ENCODE data around the gene C3orf70.
"Not testable (repeated sequence)": the region's sequence is repeated elsewhere in the genome, so short reads cannot be mapped to it uniquely, and the experiment has no call there.

C3orf70 gene

GRCh38 chr3:185112186-185112585, 40.7 kb downstream of the C3orf70 start:
- no peak for TF ChIP-seq CTCF (IDR thresholded peaks at IDR 0.05; ENCODE audit: insufficient read depth, low read length, poor library complexity, severe bottlenecking)
- Histone ChIP-seq H3K36me3 (ENCODE audit: control insufficient read depth, insufficient read depth, low read length) (no peaks in the 10 kb centered on the region), H3K4me3 (replicated peaks; ENCODE audit: low read depth, low read length) (no peak overlapping the region), H3K27me3 (replicated peaks; ENCODE audit: control insufficient read depth, insufficient read depth, low read length) (no peaks in the 10 kb centered on the region)
- no peak for DNase-seq (ENCODE audit: extremely low read depth, insufficient read length)

- not testable (repeated sequence) for H3K4me3 ChIP-seq (replicated peaks; ENCODE audit: low read depth, low read length); DNase-seq (ENCODE audit: extremely low read depth, insufficient read length); H3K27me3 ChIP-seq (replicated peaks; ENCODE audit: control insufficient read depth, insufficient read depth, low read length); H3K36me3 ChIP-seq (ENCODE audit: control insufficient read depth, insufficient read depth, low read length)
These were observed 43.8 kb downstream of the C3orf70 start for GRCh38 chr3:185109012-185109411.

GRCh38 chr3:185106256-185106890, 46.5 kb downstream of the C3orf70 start:
- H3K36me3 ChIP-seq (ENCODE audit: control insufficient read depth, insufficient read depth, low read length); DNase-seq (ENCODE audit: extremely low read depth, insufficient read length); H3K27me3 ChIP-seq (replicated peaks; ENCODE audit: control insufficient read depth, insufficient read depth, low read length): not testable (repeated sequence)

GRCh38 chr3:185103359-185104127, 49.3 kb downstream of the C3orf70 start:
- DNase-seq (ENCODE audit: extremely low read depth, insufficient read length): no peak
- no peak for TF ChIP-seq CTCF (IDR thresholded peaks at IDR 0.05; ENCODE audit: insufficient read depth, low read length, poor library complexity, severe bottlenecking)
- Histone ChIP-seq H3K36me3 (ENCODE audit: control insufficient read depth, insufficient read depth, low read length) (no peaks in the 10 kb centered on the region), H3K27me3 (replicated peaks; ENCODE audit: control insufficient read depth, insufficient read depth, low read length) (no peaks in the 10 kb centered on the region), H3K4me3 (replicated peaks; ENCODE audit: low read depth, low read length) (no peak overlapping the region)

More at GRCh38 chr3:185106256-185106890, 46.5 kb downstream of the C3orf70 start:
- not testable (repeated sequence) for H3K4me3 ChIP-seq (replicated peaks; ENCODE audit: low read depth, low read length)

- Histone ChIP-seq H3K4me3 (replicated peaks; ENCODE audit: low read depth, low read length) (no peak overlapping the region), H3K27me3 (replicated peaks; ENCODE audit: control insufficient read depth, insufficient read depth, low read length) (no peaks in the 10 kb centered on the region; the same call in 1 of the 2 replicates), H3K36me3 (ENCODE audit: control insufficient read depth, insufficient read depth, low read length) (no peaks in the 10 kb centered on the region)
- TF ChIP-seq CTCF (IDR thresholded peaks at IDR 0.05; ENCODE audit: insufficient read depth, low read length, poor library complexity, severe bottlenecking): no peak
- no peak for DNase-seq (ENCODE audit: extremely low read depth, insufficient read length)
These were observed 58.2 kb downstream of the C3orf70 start for GRCh38 chr3:185094697-185095096.

GRCh38 chr3:185093116-185093515, 59.7 kb downstream of the C3orf70 start:
- no peaks in the 10 kb centered on the region for H3K36me3 ChIP-seq (ENCODE audit: control insufficient read depth, insufficient read depth, low read length)
- DNase-seq (ENCODE audit: extremely low read depth, insufficient read length): no peak
- no peak overlapping the region for H3K4me3 ChIP-seq (replicated peaks; ENCODE audit: low read depth, low read length)
- TF ChIP-seq CTCF (IDR thresholded peaks at IDR 0.05; ENCODE audit: insufficient read depth, low read length, poor library complexity, severe bottlenecking): no peak
- H3K27me3 ChIP-seq (replicated peaks; ENCODE audit: control insufficient read depth, insufficient read depth, low read length): no peaks in the 10 kb centered on the region; the same call in 1 of the 2 replicates
